H1 (cell line): Measurements from ENCODE around the gene RASSF3. TPM values are rescaled to one million over a fixed set of nuclear protein-coding genes. Genes with fewer than 3 reads are reported as not detected.

Experiments
- CTCF ChIA-PET: fragments of 300-600 bp; sonication (Branson Sonifier 250); formaldehyde crosslinking; loops from one replicate; lab custom pipeline; 2021; ENCODE audit not compliant: partially characterized antibody; lab: Charles Lee
- POLR2A ChIA-PET: fragments of 300-600 bp; sonication (Branson Sonifier 250); formaldehyde crosslinking; loops from one replicate; lab custom pipeline; 2021; ENCODE audit warnings: inconsistent platforms; ENCODE audit not compliant: partially characterized antibody; lab: Charles Lee
- DNase-seq, 2 experiments: peaks; one replicate each; pipeline versions ENCODE4 v3.0.0 to v3.0.0-alpha.2; 2010 to 2022; ENCODE audit warnings: low spot score in 2 of 2, low read depth in 1 of 2, mixed read lengths in 1 of 2
- FAIRE-seq: peaks from 2 replicates; lab custom pipeline; 2011; peaks lifted over from hg19 to GRCh38; lab: Jason Lieb, UNC
- H2AFZ ChIP-seq: 2 replicates; pipeline ENCODE4 v1.8.1; 2012; ENCODE audit warnings: low read length, inconsistent platforms
- H2AK5ac ChIP-seq: 2 replicates; pipeline ENCODE4 v1.6.1; 2013; ENCODE audit warnings: low read depth, low read length
- H2BK120ac ChIP-seq: replicated peaks from 2 replicates; pipeline ENCODE3; 2013; ENCODE audit warnings: low read depth, low read length, inconsistent platforms
- H2BK12ac ChIP-seq: 2 replicates; pipeline ENCODE4 v1.6.1; 2013; ENCODE audit warnings: low read depth, low read length
- H2BK15ac ChIP-seq: 2 replicates; pipeline ENCODE4 v1.6.1; 2013; ENCODE audit warnings: low read length
- H2BK20ac ChIP-seq: 2 replicates; pipeline ENCODE4 v1.6.1; 2013; ENCODE audit warnings: low read length
- H2BK5ac ChIP-seq: 2 replicates; pipeline ENCODE4 v1.6.1; 2013; ENCODE audit warnings: low read depth, low read length
- H3K14ac ChIP-seq: 2 replicates; pipeline ENCODE4 v1.6.1; 2013; ENCODE audit warnings: inconsistent platforms; ENCODE audit not compliant: insufficient read length
- H3K18ac ChIP-seq: 2 replicates; pipeline ENCODE4 v1.6.1; 2013; ENCODE audit warnings: low read length; ENCODE audit errors: extremely low read depth
- H3K23ac ChIP-seq: 2 replicates; pipeline ENCODE4 v1.6.1; 2013; ENCODE audit warnings: inconsistent platforms; ENCODE audit not compliant: insufficient read length
- H3K23me2 ChIP-seq: 2 replicates; pipeline ENCODE4 v1.6.1; 2013; ENCODE audit warnings: low read depth, low read length
- H3K27ac ChIP-seq: 2 replicates; pipeline ENCODE4 v1.6.1; 2011; ENCODE audit warnings: low read depth, low read length, inconsistent platforms
- H3K27me3 ChIP-seq, 4 experiments: replicated peaks in 1 of 4; 1 replicate in 1 of 4; 2 replicates in 3 of 4; pipeline versions ENCODE4 v1.6.1 to v1.8.1; 2011 to 2013; ENCODE audit warnings: low read length in 3 of 4, mild to moderate bottlenecking in 3 of 4, inconsistent platforms in 2 of 4, mixed read lengths in 2 of 4, moderate library complexity in 1 of 4; ENCODE audit not compliant: control insufficient read depth in 3 of 4, insufficient read depth in 3 of 4; ENCODE audit errors: extremely low read depth in 1 of 4
- H3K36me3 ChIP-seq, 4 experiments: 2 replicates each; pipeline versions ENCODE4 v1.6.1 to v1.8.1; 2011 to 2013; ENCODE audit warnings: mild to moderate bottlenecking in 4 of 4, low read length in 3 of 4, moderate library complexity in 2 of 4, control low read depth in 1 of 4, inconsistent platforms in 1 of 4; ENCODE audit not compliant: insufficient read depth in 4 of 4, control insufficient read depth in 2 of 4
- H3K4ac ChIP-seq: replicated peaks from 2 replicates; pipeline ENCODE3; 2013; ENCODE audit warnings: low read length, low read depth, mixed read lengths, inconsistent platforms; ENCODE audit not compliant: insufficient read length
- H3K4me1 ChIP-seq, 4 experiments: replicated peaks in 1 of 4; 1 replicate in 1 of 4; 2 replicates in 3 of 4; pipeline versions ENCODE4 v1.6.1 to v1.8.1; 2011 to 2013; ENCODE audit warnings: low read length in 3 of 4, inconsistent platforms in 2 of 4, mixed read lengths in 1 of 4; ENCODE audit not compliant: insufficient read depth in 4 of 4, control insufficient read depth in 3 of 4
- H3K4me2 ChIP-seq, 2 experiments: 2 replicates each; pipeline versions ENCODE4 v1.6.1 to v1.8.1; 2011 to 2013; ENCODE audit warnings: low read depth in 2 of 2, low read length in 2 of 2, control low read depth in 1 of 2, inconsistent platforms in 1 of 2, mild to moderate bottlenecking in 1 of 2; ENCODE audit not compliant: insufficient read depth in 1 of 2
- H3K4me3 ChIP-seq, 4 experiments: fragments of 200-600, 300-600 bp in 1 of 4; sonication (generic), shearing (Covaris generic), sonication (Bioruptor Twin) in 1 of 4; 2 replicates each; pipeline versions ENCODE4 v1.5.1 to v1.8.1; 2011 to 2016; ENCODE audit warnings: low read length in 4 of 4, low read depth in 3 of 4, control low read depth in 2 of 4, inconsistent platforms in 2 of 4, mild to moderate bottlenecking in 2 of 4, mixed read lengths in 1 of 4, moderate library complexity in 1 of 4; ENCODE audit not compliant: insufficient read depth in 2 of 4; ENCODE audit errors: extremely low read depth in 1 of 4
- H3K56ac ChIP-seq: replicated peaks from 2 replicates; pipeline ENCODE3; 2013; ENCODE audit warnings: low read depth, mild to moderate bottlenecking, mixed read lengths, low read length, inconsistent platforms; ENCODE audit not compliant: insufficient read length
- H3K79me1 ChIP-seq: 2 replicates; pipeline ENCODE4 v1.6.1; 2013; ENCODE audit warnings: low read depth, low read length, control low read depth
- H3K79me2 ChIP-seq, 2 experiments: 2 replicates each; pipeline versions ENCODE4 v1.6.1 to v1.8.1; 2012 to 2013; ENCODE audit warnings: low read length in 2 of 2, mild to moderate bottlenecking in 2 of 2, inconsistent platforms in 1 of 2; ENCODE audit not compliant: insufficient read depth in 2 of 2, control insufficient read depth in 1 of 2
- H3K9ac ChIP-seq, 4 experiments: replicated peaks in 1 of 4; 1 replicate in 1 of 4; 2 replicates in 3 of 4; pipeline versions ENCODE4 v1.6.1 to v1.8.1; 2011 to 2013; ENCODE audit warnings: low read depth in 3 of 4, low read length in 3 of 4, control low read depth in 2 of 4, mild to moderate bottlenecking in 2 of 4, moderate library complexity in 2 of 4, inconsistent platforms in 1 of 4; ENCODE audit errors: extremely low read depth in 1 of 4
- H3K9me3 ChIP-seq, 2 experiments: 2 replicates each; pipeline versions ENCODE4 v1.6.1 to v1.8.1; 2012 to 2013; ENCODE audit warnings: mild to moderate bottlenecking in 2 of 2, moderate library complexity in 2 of 2, control low read depth in 1 of 2, inconsistent platforms in 1 of 2, low read depth in 1 of 2, low read length in 1 of 2, mixed read lengths in 1 of 2; ENCODE audit not compliant: insufficient read depth in 2 of 2
- H4K20me1 ChIP-seq, 2 experiments: replicated peaks in 1 of 2; 2 replicates each; pipeline versions ENCODE3 to v1.8.1; 2011 to 2013; ENCODE audit warnings: inconsistent platforms in 2 of 2, low read length in 2 of 2, mild to moderate bottlenecking in 1 of 2; ENCODE audit not compliant: insufficient read depth in 2 of 2, control insufficient read depth in 1 of 2
- H4K5ac ChIP-seq: 2 replicates; pipeline ENCODE4 v1.6.1; 2013; ENCODE audit warnings: low read length, low read depth, mixed read lengths, inconsistent platforms; ENCODE audit not compliant: insufficient read length
- H4K8ac ChIP-seq: 2 replicates; pipeline ENCODE4 v1.8.0; 2013; ENCODE audit warnings: mild to moderate bottlenecking, moderate library complexity, low read length, inconsistent platforms; ENCODE audit not compliant: insufficient read depth; ENCODE audit errors: extremely low read depth
- H4K91ac ChIP-seq: replicated peaks from 2 replicates; pipeline ENCODE3; 2013; ENCODE audit warnings: low read length, mixed read lengths, inconsistent platforms; ENCODE audit not compliant: insufficient read length
- ASH2L ChIP-seq: fragments of 200-600, 300-600 bp; sonication (generic); IDR thresholded peaks from one replicate; pipeline ENCODE4 v1.7.1; 2017; ENCODE audit warnings: low read length
- BACH1 ChIP-seq: IDR thresholded peaks from 2 replicates; pipeline ENCODE4 v1.6.1; 2012; ENCODE audit warnings: low read length, improper control_type of control experiment
- BCL11A ChIP-seq, 2 experiments: IDR thresholded peaks; one replicate each; pipeline ENCODE4 v1.6.1; 2011; ENCODE audit warnings: low read depth in 2 of 2, low read length in 2 of 2, mild to moderate bottlenecking in 2 of 2
- GTF2F1 ChIP-seq: IDR thresholded peaks from 2 replicates; pipeline ENCODE4 v1.6.1; 2012; ENCODE audit warnings: low read depth, low read length, improper control_type of control experiment, borderline replicate concordance
- NRF1 ChIP-seq: IDR thresholded peaks from 2 replicates; pipeline ENCODE4 v1.6.1; 2011; ENCODE audit warnings: mild to moderate bottlenecking, low read depth, low read length, improper control_type of control experiment
- POLR2A ChIP-seq, 2 experiments: IDR thresholded peaks; 1 replicate in 1 of 2; 2 replicates in 1 of 2; pipeline ENCODE4 v1.6.1; 2011; ENCODE audit warnings: low read depth in 2 of 2, low read length in 2 of 2, mild to moderate bottlenecking in 2 of 2; ENCODE audit errors: control extremely low read depth in 1 of 2
- SIX5 ChIP-seq: IDR thresholded peaks from 2 replicates; pipeline ENCODE4 v1.6.1; 2011; ENCODE audit warnings: mild to moderate bottlenecking, low read depth, low read length
- TAF7 ChIP-seq: optimal IDR thresholded peaks from 2 replicates; pipeline ENCODE3; 2011; ENCODE audit warnings: low read depth, mild to moderate bottlenecking, inconsistent platforms, low read length, moderate library complexity, borderline replicate concordance
- TEAD4 ChIP-seq: IDR thresholded peaks from 2 replicates; pipeline ENCODE4 v1.6.1; 2012; ENCODE audit warnings: low read depth, low read length, inconsistent platforms, mixed read lengths
- YY1 ChIP-seq: IDR thresholded peaks from 2 replicates; pipeline ENCODE4 v1.6.1; 2011; ENCODE audit warnings: low read depth, mild to moderate bottlenecking, low read length
- ZNF274 ChIP-seq: IDR thresholded peaks from 2 replicates; pipeline ENCODE4 v1.7.0; 2012; ENCODE audit warnings: low read length, borderline replicate concordance; ENCODE audit errors: extremely low read depth
- WGBS, 2 experiments: shearing (Covaris generic) in 1 of 2; methylation state at CpG; one replicate each; pipeline versions ENCODE4 v1.1.6 to v1.1.7; 2013 to 2015; ENCODE audit warnings: low lambda C conversion rate in 2 of 2, mixed read lengths in 2 of 2, inconsistent platforms in 1 of 2, low coverage in 1 of 2, missing lambda C conversion rate in 1 of 2; ENCODE audit not compliant: insufficient replicate concordance in 2 of 2, insufficient coverage in 1 of 2, insufficient read length in 1 of 2; ENCODE audit errors: extremely low coverage in 1 of 2, missing lambda C conversion rate in 1 of 2; 5-methylcytosine and 5-hydroxymethylcytosine counted together
- polyA plus RNA-seq, 7 experiments: library from polyadenylated mRNA; depleted of rRNA in 3 of 7; stranded (reverse) in 5 of 7; unstranded in 2 of 7; fragments of >200 nt in 5 of 7; fragments of 200-250 nt in 2 of 7; gene quantifications; 1 replicate in 5 of 7; 2 replicates in 1 of 7; 4 replicates in 1 of 7; pipeline versions ENCODE4 v1.2.1 to v1.2.3, GENCODE V29; 2011 to 2013; ENCODE audit warnings: missing spikeins in 2 of 7, mixed read lengths in 2 of 7
- total RNA-seq: library from RNA; stranded (reverse); fragmentation: NEBNext Ultra II Directional; extraction: Animal tissue kit (Norgen Biotek cat#: 25700); gene quantifications from 2 replicates; pipeline ENCODE4 v1.2.1, GENCODE V29; 2021
- TF ChIP-seq, protein P1 (sequence below): IDR thresholded peaks from 2 replicates; pipeline ENCODE4 v1.6.1; 2011; ENCODE audit warnings: low read depth, mild to moderate bottlenecking, low read length; ENCODE audit not compliant: insufficient read depth
- TF ChIP-seq, protein P2 (sequence below): IDR thresholded peaks from 2 replicates; pipeline ENCODE4 v1.6.1; 2011; ENCODE audit warnings: low read length, improper control_type of control experiment

The RASSF3 gene
- total and polyA plus RNA-seq, 2 of the 8 experiments (the other 6 are each of a cell fraction or from before 2014, with no cell fraction given) = 19.1 to 64.3 TPM

- Histone ChIP-seq H4K8ac (no peak overlapping the region), H2AK5ac (no peak overlapping the region), H2BK120ac (no peak overlapping the region), H3K4me3 (0 out of 8 replicates have a peak overlapping the region, but pooled peaks of 1 of the 4 experiments have one; percentile 94), H3K9ac (no peak overlapping the region), H3K18ac (no peak overlapping the region), H3K23ac (no peak overlapping the region), H3K79me1 (no peaks in the 10 kb centered on the region; the same call in 1 of the 2 replicates), H3K56ac (no peak overlapping the region), H3K36me3 (peaks cover 0 to 6% (median 0%) of the 10 kb centered on the region in 4 experiments; a peak in 2 of 8 replicates), H3K79me2 (peaks cover 24 to 69% of the 10 kb centered on the region in 2 experiments), H4K5ac (no peak overlapping the region), H2BK15ac (no peak overlapping the region), H3K23me2 (peaks cover 17% of the 10 kb centered on the region), H4K20me1 (peaks cover 0 to 4% of the 10 kb centered on the region in 2 experiments), H3K4me1 (peaks cover 0 to 5% (median 1%) of the 10 kb centered on the region in 4 experiments; a peak in 4 of 7 replicates), H3K27me3 (no peaks in the 10 kb centered on the region), H2BK12ac (no peak overlapping the region), H2BK5ac (no peak overlapping the region), H3K9me3 (no peaks in the 10 kb centered on the region), H3K27ac (no peak overlapping the region), H3K4ac (no peak overlapping the region), H4K91ac (no peak overlapping the region), H3K4me2 (peak overlapping the region; percentile 4 to 87; a peak in 1 of 4 replicates), H2AFZ (no peak overlapping the region), H2BK20ac (no peak overlapping the region), H3K14ac (no peak overlapping the region)
- CTCF ChIA-PET = interaction anchor here (0.6 to 1.2 kb wide), 3 partner anchors 9 to 141 kb away, joined by 3 to 4 read pairs (median 4); no protein-coding TSS in a partner anchor
- POLR2A ChIA-PET = no interaction called here
- DNase-seq (no peak), FAIRE-seq (no peak)
- 81% methylated on average over 4 of the region's 4 CpGs; no CpG with 5 or more reads in 1 of the 2 experiments for WGBS, 2 experiments
- TF ChIP-seq, protein P1, sequence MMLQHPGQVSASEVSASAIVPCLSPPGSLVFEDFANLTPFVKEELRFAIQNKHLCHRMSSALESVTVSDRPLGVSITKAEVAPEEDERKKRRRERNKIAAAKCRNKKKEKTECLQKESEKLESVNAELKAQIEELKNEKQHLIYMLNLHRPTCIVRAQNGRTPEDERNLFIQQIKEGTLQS = no peak
- TF ChIP-seq TAF7 = no peak
- no peak for TF ChIP-seq BCL11A (IDR thresholded peaks at IDR 0.05; ENCODE audit: low read depth in 2 of 2, low read length in 2 of 2)
- no peak for TF ChIP-seq ASH2L
- TF ChIP-seq SIX5 = no peak
- no peak for TF ChIP-seq POLR2A (IDR thresholded peaks at IDR 0.05; ENCODE audit: control extremely low read depth in 1 of 2, low read depth in 2 of 2, low read length in 2 of 2)
- TF ChIP-seq, protein P2, sequence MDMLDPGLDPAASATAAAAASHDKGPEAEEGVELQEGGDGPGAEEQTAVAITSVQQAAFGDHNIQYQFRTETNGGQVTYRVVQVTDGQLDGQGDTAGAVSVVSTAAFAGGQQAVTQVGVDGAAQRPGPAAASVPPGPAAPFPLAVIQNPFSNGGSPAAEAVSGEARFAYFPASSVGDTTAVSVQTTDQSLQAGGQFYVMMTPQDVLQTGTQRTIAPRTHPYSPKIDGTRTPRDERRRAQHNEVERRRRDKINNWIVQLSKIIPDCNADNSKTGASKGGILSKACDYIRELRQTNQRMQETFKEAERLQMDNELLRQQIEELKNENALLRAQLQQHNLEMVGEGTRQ = no peak
- no peak for TF ChIP-seq NRF1
- TF ChIP-seq GTF2F1 = no peak
- no peak for TF ChIP-seq ZNF274
- TF ChIP-seq BACH1 = no peak
- TF ChIP-seq YY1 = no peak
- no peak for TF ChIP-seq TEAD4
Measured at GRCh38 chr12:64612843-64613242, 2.5 kb downstream of the RASSF3 start.
